LNCAP (cell line): ENCODE measurements around the gene PLK1.

Experiments used
- CTCF ChIP-seq: fragments of 450-650 bp; IDR thresholded peaks from 2 replicates; pipeline ENCODE4 v1.5.1; 2017; ENCODE audit warnings: mild to moderate bottlenecking

The PLK1 gene

GRCh38 chr16:23678430-23679273 lies at the start of gene PLK1:
PLK1 (plus strand) TSS chr16:23678889; CDS start chr16:23678933, 44 bp downstream.
- no peak; the same call in 1 of the 2 replicates for TF ChIP-seq CTCF

- TF ChIP-seq CTCF, result no peak
These were observed 49.2 kb upstream of the PLK1 start for GRCh38 chr16:23629516-23629915.

GRCh38 chr16:23634461-23635036 lies 44.1 kb upstream of the PLK1 start:
- TF ChIP-seq CTCF, result no peak

GRCh38 chr16:23635958-23636357 lies 42.7 kb upstream of the PLK1 start:
- no peak for TF ChIP-seq CTCF

- TF ChIP-seq CTCF, result no peak
These were observed 38.1 kb upstream of the PLK1 start for GRCh38 chr16:23640615-23640930.

- TF ChIP-seq CTCF, result no peak
These were observed 37.5 kb upstream of the PLK1 start, which contains the start of the genes DCTN5 and PALB2 for GRCh38 chr16:23640931-23641765. DCTN5 (plus strand) TSS chr16:23641466; CDS start chr16:23641543, 77 bp downstream. PALB2 (minus strand) TSS chr16:23641310; CDS start chr16:23641157, 153 bp downstream.

GRCh38 chr16:23642246-23642774 lies 36.4 kb upstream of the PLK1 start:
- no peak for TF ChIP-seq CTCF
